ENCODE results near the gene ABHD13. TPM values are rescaled to one million over a fixed set of nuclear protein-coding genes. Genes with fewer than 3 reads are reported as not detected.

The ABHD13 gene
- total RNA-seq, 1 experiment from 2014 or later: 10.3 TPM

GRCh38 chr13:108194435-108194936 is 23.7 kb upstream of the ABHD13 start:
- Histone ChIP-seq H3K36me3 (ENCODE audit: insufficient read depth, low read length, poor library complexity, severe bottlenecking) (no peaks in the 10 kb centered on the region), H3K27ac (ENCODE audit: low read depth, low read length, poor library complexity, severe bottlenecking) (no peak overlapping the region), H3K9me3 (ENCODE audit: low read depth, low read length, poor library complexity, severe bottlenecking) (no peaks in the 10 kb centered on the region), H3K4me1 (ENCODE audit: insufficient read depth, low read length, poor library complexity, severe bottlenecking) (no peaks in the 10 kb centered on the region), H3K4me3 (ENCODE audit: low read depth, low read length, poor library complexity, severe bottlenecking) (no peak overlapping the region), H3K27me3 (replicated peaks; ENCODE audit: insufficient read depth, low read depth, low read length, poor library complexity) (no peaks in the 10 kb centered on the region)
- no peak for DNase-seq (ENCODE audit: low spot score)
- POLR2A ChIA-PET (ENCODE audit: low non-redundant PET): no interaction called here
- CTCF ChIA-PET: no interaction called here
- no TSS peak for BruUV-seq (replicated peaks)
- TF ChIP-seq CTCF (conservative IDR thresholded peaks at IDR 0.05; ENCODE audit: low read depth, low read length): no peak
- TF ChIP-seq EZH2 (IDR thresholded peaks at IDR 0.05; ENCODE audit: borderline replicate concordance, low read depth, low read length, poor library complexity, severe bottlenecking): no peak
- intact Hi-C loops (cut with micrococcal nuclease; ENCODE audit: unreplicated experiment): no loop called here

DNA sequence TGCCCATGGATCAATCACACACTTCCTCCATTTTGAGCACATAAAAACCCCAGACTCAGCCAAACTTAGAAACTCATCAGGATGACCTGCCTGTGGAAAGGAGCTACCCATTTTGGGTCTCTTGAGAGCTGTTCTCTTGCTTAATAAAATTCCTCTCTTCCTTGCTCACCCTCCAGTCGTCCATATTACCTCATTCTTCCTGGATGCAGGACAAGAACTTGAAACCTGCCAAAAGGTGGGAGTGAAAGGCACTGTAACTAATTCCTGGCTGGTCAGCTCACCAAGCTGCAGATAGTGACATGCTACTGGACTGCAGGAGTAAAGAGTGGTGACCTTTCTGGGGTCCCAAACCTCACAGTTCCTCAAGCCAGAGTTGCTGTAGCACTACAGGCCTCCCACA is 23.0 kb upstream of the ABHD13 start:
- Histone ChIP-seq H3K4me3 (ENCODE audit: low read depth, low read length, poor library complexity, severe bottlenecking) (no peak overlapping the region), H3K9me3 (ENCODE audit: low read depth, low read length, poor library complexity, severe bottlenecking) (no peaks in the 10 kb centered on the region), H3K27ac (ENCODE audit: low read depth, low read length, poor library complexity, severe bottlenecking) (no peak overlapping the region), H3K4me1 (ENCODE audit: insufficient read depth, low read length, poor library complexity, severe bottlenecking) (no peaks in the 10 kb centered on the region), H3K36me3 (ENCODE audit: insufficient read depth, low read length, poor library complexity, severe bottlenecking) (no peaks in the 10 kb centered on the region), H3K27me3 (replicated peaks; ENCODE audit: insufficient read depth, low read depth, low read length, poor library complexity) (no peaks in the 10 kb centered on the region)
- intact Hi-C loops (cut with micrococcal nuclease; ENCODE audit: unreplicated experiment): no loop called here
- no peak for DNase-seq (ENCODE audit: low spot score)
- BruUV-seq (replicated peaks): no TSS peak
- ChIA-PET POLR2A (ENCODE audit: low non-redundant PET) (interaction anchor here (0.6 kb wide), 1 partner anchor 68 kb away, joined by 3 read pairs; no protein-coding TSS in a partner anchor), CTCF (no interaction called here)
- TF ChIP-seq CTCF (conservative IDR thresholded peaks at IDR 0.05; ENCODE audit: low read depth, low read length) (no peak), EZH2 (IDR thresholded peaks at IDR 0.05; ENCODE audit: borderline replicate concordance, low read depth, low read length, poor library complexity, severe bottlenecking) (no peak)

DNA sequence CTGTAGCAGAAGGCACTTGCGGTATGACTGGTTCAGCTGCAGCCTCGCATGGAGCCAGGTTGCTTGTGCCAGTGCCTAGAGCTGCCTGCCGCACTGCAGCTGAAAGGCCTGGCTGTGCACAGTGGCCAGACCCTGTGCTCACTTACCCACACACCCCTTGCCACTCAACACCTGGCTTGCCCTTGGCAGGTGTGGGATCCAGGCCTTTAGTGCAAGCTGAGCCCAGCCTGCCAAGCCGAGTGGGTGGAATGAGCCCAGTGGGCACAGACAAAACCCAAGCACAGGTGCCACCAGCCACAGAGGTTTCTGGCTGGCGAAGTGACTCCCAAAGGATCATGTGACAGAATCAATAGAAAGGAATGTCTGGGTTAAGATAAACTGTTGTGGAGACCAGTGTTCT is 22.3 kb upstream of the ABHD13 start:
- TF ChIP-seq EZH2 (IDR thresholded peaks at IDR 0.05; ENCODE audit: borderline replicate concordance, low read depth, low read length, poor library complexity, severe bottlenecking) (no peak), CTCF (conservative IDR thresholded peaks at IDR 0.05; ENCODE audit: low read depth, low read length) (no peak)
- no peaks in the 10 kb centered on the region for H3K36me3 ChIP-seq (ENCODE audit: insufficient read depth, low read length, poor library complexity, severe bottlenecking)
- CTCF ChIA-PET: no interaction called here
- BruUV-seq (replicated peaks): no TSS peak
- H3K27me3 ChIP-seq (replicated peaks; ENCODE audit: insufficient read depth, low read depth, low read length, poor library complexity): no peaks in the 10 kb centered on the region
- no peak overlapping the region for H3K4me3 ChIP-seq (ENCODE audit: low read depth, low read length, poor library complexity, severe bottlenecking)
- no peaks in the 10 kb centered on the region for H3K9me3 ChIP-seq (ENCODE audit: low read depth, low read length, poor library complexity, severe bottlenecking)
- no peak overlapping the region for H3K27ac ChIP-seq (ENCODE audit: low read depth, low read length, poor library complexity, severe bottlenecking)
- no peak for DNase-seq (ENCODE audit: low spot score)
- intact Hi-C loops (cut with micrococcal nuclease; ENCODE audit: unreplicated experiment): no loop called here
- H3K4me1 ChIP-seq (ENCODE audit: insufficient read depth, low read length, poor library complexity, severe bottlenecking): no peaks in the 10 kb centered on the region
- POLR2A ChIA-PET (ENCODE audit: low non-redundant PET): no interaction called here

All from A673 (cell line).